Sigmoid colon (tissue), 4 donors: ENCODE results near the gene FAM3B.

ENCODE experiments used
- CTCF ChIP-seq, 4 experiments: fragments of 450-650 bp in 3 of 4; fragments of 200-600 bp in 1 of 4; IDR thresholded peaks; one replicate each; pipeline ENCODE4 v1.5.1; 2016 to 2019; ENCODE audit warnings: antibody characterized with exemption in 4 of 4, mild to moderate bottlenecking in 3 of 4, moderate library complexity in 2 of 4
- EP300 ChIP-seq, 4 donors: sonication (generic); formaldehyde crosslinking; IDR thresholded peaks; one replicate each; pipeline ENCODE4 v1.6.1; 2017; ENCODE audit warnings: antibody characterized with exemption in 4 of 4
- POLR2A ChIP-seq, 2 donors: fragments of 450-650 bp; IDR thresholded peaks; one replicate each; pipeline ENCODE4 v1.6.1; 2016; ENCODE audit warnings: antibody characterized with exemption in 2 of 2, mild to moderate bottlenecking in 2 of 2, moderate library complexity in 2 of 2
- POLR2AphosphoS5 ChIP-seq, 4 donors: sonication (generic); formaldehyde crosslinking; IDR thresholded peaks; one replicate each; pipeline ENCODE4 v1.6.1; 2017; ENCODE audit warnings: antibody characterized with exemption in 4 of 4

- TF ChIP-seq CTCF (IDR thresholded peaks at IDR 0.05) (no peak), POLR2AphosphoS5 (IDR thresholded peaks at IDR 0.05) (no peak), EP300 (IDR thresholded peaks at IDR 0.05) (no peak), POLR2A (IDR thresholded peaks at IDR 0.05) (no peak)
These were observed 39.4 kb upstream of the FAM3B start for GRCh38 chr21:41277196-41277595.
